ENCODE measurements around the gene SPEM2. TPM values are rescaled to one million over a fixed set of nuclear protein-coding genes. Genes with fewer than 3 reads are reported as not detected.
A peak's percentile ranks its signal among the peaks of the same experiment; 100 is the strongest.

SPEM2 gene
- total RNA-seq, 2 experiments from 2014 or later, result not detected

DNA sequence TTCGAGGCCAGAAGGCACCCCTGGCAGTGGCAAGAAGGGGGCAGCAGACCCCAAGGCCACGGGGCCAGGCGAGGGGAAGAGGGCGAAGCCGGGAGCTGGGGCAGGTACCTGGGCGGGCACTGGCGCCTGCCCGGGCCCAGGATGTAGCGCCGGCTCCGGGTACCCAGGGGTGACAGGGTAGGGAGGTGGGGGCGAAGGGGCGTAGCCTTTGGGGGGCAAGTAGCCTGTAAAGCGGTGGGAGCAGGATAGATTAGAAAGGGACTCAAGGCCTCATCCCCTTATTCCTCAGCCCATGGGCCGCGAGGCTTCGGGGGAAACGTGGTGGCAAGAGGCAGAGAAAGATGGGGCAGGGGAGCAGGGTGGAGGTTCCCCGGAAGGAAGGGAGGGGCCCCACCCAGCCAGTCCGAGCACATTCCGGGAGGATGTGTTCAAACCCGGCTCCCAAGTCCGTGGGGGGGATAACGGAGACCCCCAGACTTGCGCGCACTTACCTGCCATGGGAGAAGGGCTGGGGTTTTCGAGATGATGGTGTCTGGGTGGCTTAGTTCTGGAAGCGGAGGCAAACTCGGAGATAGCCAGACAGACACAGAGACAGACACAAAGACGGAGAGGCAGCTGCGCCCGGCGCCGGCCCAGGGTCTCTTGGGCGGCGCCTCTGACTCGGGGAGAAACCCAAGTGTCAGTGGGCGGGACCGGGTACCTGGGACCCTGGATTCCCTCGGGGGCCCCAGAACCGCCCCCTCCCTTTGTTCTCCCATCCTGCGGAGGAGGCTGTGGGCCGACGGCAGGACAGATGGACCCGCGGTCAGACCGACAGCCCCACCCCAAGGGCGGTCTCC, 31.6 kb upstream of the SPEM2 start:
- peak overlapping the region; percentile 97 for H3K4me3 Mint-ChIP-seq
- TF ChIP-seq, protein P1, sequence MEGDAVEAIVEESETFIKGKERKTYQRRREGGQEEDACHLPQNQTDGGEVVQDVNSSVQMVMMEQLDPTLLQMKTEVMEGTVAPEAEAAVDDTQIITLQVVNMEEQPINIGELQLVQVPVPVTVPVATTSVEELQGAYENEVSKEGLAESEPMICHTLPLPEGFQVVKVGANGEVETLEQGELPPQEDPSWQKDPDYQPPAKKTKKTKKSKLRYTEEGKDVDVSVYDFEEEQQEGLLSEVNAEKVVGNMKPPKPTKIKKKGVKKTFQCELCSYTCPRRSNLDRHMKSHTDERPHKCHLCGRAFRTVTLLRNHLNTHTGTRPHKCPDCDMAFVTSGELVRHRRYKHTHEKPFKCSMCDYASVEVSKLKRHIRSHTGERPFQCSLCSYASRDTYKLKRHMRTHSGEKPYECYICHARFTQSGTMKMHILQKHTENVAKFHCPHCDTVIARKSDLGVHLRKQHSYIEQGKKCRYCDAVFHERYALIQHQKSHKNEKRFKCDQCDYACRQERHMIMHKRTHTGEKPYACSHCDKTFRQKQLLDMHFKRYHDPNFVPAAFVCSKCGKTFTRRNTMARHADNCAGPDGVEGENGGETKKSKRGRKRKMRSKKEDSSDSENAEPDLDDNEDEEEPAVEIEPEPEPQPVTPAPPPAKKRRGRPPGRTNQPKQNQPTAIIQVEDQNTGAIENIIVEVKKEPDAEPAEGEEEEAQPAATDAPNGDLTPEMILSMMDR (IDR thresholded peaks at IDR 0.05), result no peak
- H3K27ac Mint-ChIP-seq, result peak overlapping the region; percentile 90
- H3K27me3 Mint-ChIP-seq, result no peaks in the 10 kb centered on the region
- intact Hi-C loops (cut with micrococcal nuclease), result no loop called here
- POLR2A ChIA-PET, result interaction anchor here (0.9 to 2.5 kb wide), 5 partner anchors 9 to 92 kb away, joined by 3 to 11 read pairs (median 4); partner anchors contain the start of genes CHRNB1, POLR2A and TMEM256
- peaks cover 27% of the 10 kb centered on the region for H3K4me1 Mint-ChIP-seq (ENCODE audit: low read depth)
- H3K36me3 Mint-ChIP-seq (ENCODE audit: low read depth), result peaks cover 32% of the 10 kb centered on the region
- H3K9me3 Mint-ChIP-seq, result no peaks in the 10 kb centered on the region
- ATAC-seq (peak; percentile 63), DNase-seq (peak; percentile 74)
- CTCF ChIA-PET, result interaction anchor here (1.1 to 2.4 kb wide), 5 partner anchors 10 to 167 kb away, joined by 3 to 9 read pairs (median 7); partner anchors contain the start of genes SENP3 and TMEM256

GRCh38 chr17:7394452-7395191, 30.8 kb upstream of the SPEM2 start, which contains the start of gene PLSCR3:
PLSCR3 (minus strand) TSS chr17:7394525; CDS start chr17:7394110, 415 bp downstream.
- CTCF ChIA-PET, result interaction anchor here (1.1 to 2.4 kb wide), 4 partner anchors 9 to 166 kb away, joined by 3 to 7 read pairs (median 6); partner anchors contain the start of genes SENP3 and TMEM256
- peak; percentile 89 for ATAC-seq
- H3K9me3 Mint-ChIP-seq, result no peaks in the 10 kb centered on the region

GRCh38 chr17:7396147-7396546, 29.3 kb upstream of the SPEM2 start:
- intact Hi-C loops (cut with micrococcal nuclease), result no loop called here
- POLR2A ChIA-PET, result interaction anchor here (1.3 kb wide), 1 partner anchor 82 kb away, joined by 4 read pairs; no protein-coding TSS in a partner anchor
- TF ChIP-seq, protein P1 (IDR thresholded peaks at IDR 0.05), result no peak
- no peak overlapping the region for H3K27ac Mint-ChIP-seq
- no peak for DNase-seq
- H3K27me3 Mint-ChIP-seq, result no peaks in the 10 kb centered on the region
- ATAC-seq, result no peak
- H3K4me1 Mint-ChIP-seq (ENCODE audit: low read depth), result peaks cover 20% of the 10 kb centered on the region
- peaks cover 23% of the 10 kb centered on the region for H3K36me3 Mint-ChIP-seq (ENCODE audit: low read depth)
- CTCF ChIA-PET, result interaction anchor here (1.0 kb wide), 1 partner anchor 13 kb away, joined by 3 read pairs; no protein-coding TSS in a partner anchor
- H3K4me3 Mint-ChIP-seq, result no peak overlapping the region
- H3K9me3 Mint-ChIP-seq, result no peaks in the 10 kb centered on the region

More at GRCh38 chr17:7394452-7395191, 30.8 kb upstream of the SPEM2 start, which contains the start of gene PLSCR3:
- peak; percentile 83 for DNase-seq
- H3K4me3 Mint-ChIP-seq, result peak within 1 kb of the TSS; percentile 97
- H3K36me3 Mint-ChIP-seq (ENCODE audit: low read depth), result peaks cover 28% of the 10 kb centered on the region
- POLR2A ChIA-PET, result interaction anchor here (0.9 to 2.5 kb wide), 7 partner anchors 9 to 91 kb away, joined by 3 to 11 read pairs (median 4); partner anchors contain the start of genes CHRNB1, POLR2A and TMEM256
- no peaks in the 10 kb centered on the region for H3K27me3 Mint-ChIP-seq
- H3K4me1 Mint-ChIP-seq (ENCODE audit: low read depth), result peaks cover 27% of the 10 kb centered on the region
- TF ChIP-seq, protein P1 (IDR thresholded peaks at IDR 0.05), result no peak
- intact Hi-C loops (cut with micrococcal nuclease), result no loop called here
- peak within 1 kb of the TSS; percentile 96 for H3K27ac Mint-ChIP-seq

GRCh38 chr17:7398612-7399011, 26.8 kb upstream of the SPEM2 start:
- POLR2A ChIA-PET, result interaction anchor here (0.6 to 1.4 kb wide), 5 partner anchors 8 to 185 kb away, joined by 3 to 4 read pairs (median 3); partner anchors contain the start of gene MPDU1

More at GRCh38 chr17:7398612-7399011, 26.8 kb upstream of the SPEM2 start:
- peaks cover 10% of the 10 kb centered on the region for H3K4me1 Mint-ChIP-seq (ENCODE audit: low read depth)
- H3K36me3 Mint-ChIP-seq (ENCODE audit: low read depth), result peaks cover 7% of the 10 kb centered on the region
- DNase-seq (no peak), ATAC-seq (no peak)
- H3K27me3 Mint-ChIP-seq, result no peaks in the 10 kb centered on the region
- intact Hi-C loops (cut with micrococcal nuclease), result no loop called here
- H3K4me3 Mint-ChIP-seq, result no peak overlapping the region
- H3K27ac Mint-ChIP-seq, result no peak overlapping the region
- no peaks in the 10 kb centered on the region for H3K9me3 Mint-ChIP-seq
- CTCF ChIA-PET, result interaction anchor here (1.1 to 2.0 kb wide), 3 partner anchors 10 to 162 kb away, joined by 3 to 8 read pairs (median 3); no protein-coding TSS in a partner anchor
- TF ChIP-seq, protein P1 (IDR thresholded peaks at IDR 0.05), result no peak
